PC-9 (cell line): ENCODE data around the gene MTFMT. TPM values are rescaled to one million over a fixed set of nuclear protein-coding genes. Genes with fewer than 3 reads are reported as not detected.

Experiments
- BruUV-seq: library from RNA; stranded (reverse); fragments of 400-500 nt; replicated peaks from 2 replicates; lab custom pipeline; 2021; lab: Mats Ljungman, UMichigan
- CTCF ChIA-PET: fragments of 300-600 bp; sonication (Branson Sonifier 250); formaldehyde crosslinking; loops from one replicate; lab custom pipeline; 2022; ENCODE audit warnings: antibody characterized with exemption; lab: Charles Lee
- POLR2A ChIA-PET: fragments of 300-600 bp; sonication (Branson Sonifier 250); formaldehyde crosslinking; loops from one replicate; lab custom pipeline; 2022; ENCODE audit warnings: antibody characterized with exemption; ENCODE audit not compliant: unreplicated experiment; lab: Charles Lee
- DNase-seq, 2 experiments: peaks; one replicate each; pipeline versions ENCODE4 v3.0.0 to v3.0.0-alpha.2; 2015 to 2022; ENCODE audit warnings: mixed read lengths in 1 of 2
- H2AFZ ChIP-seq: fragments of 200-600 bp; sonication (generic); 2 replicates; pipeline ENCODE4 v1.8.1; 2017; ENCODE audit warnings: antibody characterized with exemption
- H3F3A ChIP-seq: fragments of 200-600 bp; sonication (generic); 2 replicates; pipeline ENCODE4 v1.8.1; 2017; ENCODE audit warnings: antibody characterized with exemption, mild to moderate bottlenecking, low read depth; ENCODE audit not compliant: insufficient read depth
- H3K27ac ChIP-seq: fragments of 200-600 bp; sonication (generic); 2 replicates; pipeline ENCODE4 v1.6.1; 2016; ENCODE audit warnings: mixed run types
- H3K27me3 ChIP-seq: fragments of 200-600 bp; sonication (generic); 2 replicates; pipeline ENCODE4 v1.6.1; 2016; ENCODE audit warnings: low read depth, mixed run types; ENCODE audit not compliant: insufficient read depth
- H3K36me3 ChIP-seq: fragments of 200-600 bp; sonication (generic); 2 replicates; pipeline ENCODE4 v1.6.1; 2016; ENCODE audit warnings: low read depth, mixed run types
- H3K4me1 ChIP-seq: fragments of 200-600 bp; sonication (generic); replicated peaks from 2 replicates; pipeline ENCODE4 v1.6.1; 2016; ENCODE audit warnings: mixed run types; ENCODE audit not compliant: insufficient read depth
- H3K4me2 ChIP-seq: fragments of 200-600 bp; sonication (generic); 2 replicates; pipeline ENCODE4 v1.6.1; 2017; ENCODE audit warnings: mixed run types
- H3K4me3 ChIP-seq: fragments of 200-600 bp; sonication (generic); 2 replicates; pipeline ENCODE4 v1.6.1; 2016; ENCODE audit warnings: mixed run types
- H3K79me2 ChIP-seq: fragments of 200-600 bp; sonication (generic); 2 replicates; pipeline ENCODE4 v1.6.1; 2017; ENCODE audit warnings: low read depth, mixed run types
- H3K9me2 ChIP-seq: fragments of 200-600 bp; sonication (generic); 2 replicates; pipeline ENCODE4 v1.8.1; 2017; ENCODE audit warnings: mild to moderate bottlenecking; ENCODE audit not compliant: insufficient read depth
- H3K9me3 ChIP-seq: fragments of 200-600 bp; sonication (generic); 2 replicates; pipeline ENCODE4 v1.8.1; 2016; ENCODE audit warnings: low read depth; ENCODE audit not compliant: insufficient read depth
- H4K20me1 ChIP-seq: fragments of 200-600 bp; sonication (generic); 2 replicates; pipeline ENCODE4 v1.8.1; 2017; ENCODE audit not compliant: insufficient read depth
- EZH2 ChIP-seq: fragments of 200-600 bp; sonication (generic); IDR thresholded peaks from 2 replicates; pipeline ENCODE4 v1.8.0; 2017; ENCODE audit warnings: antibody characterized with exemption, low read depth
- intact Hi-C: fragments of 100-400 bp; cut with micrococcal nuclease; formaldehyde crosslinking; loops from one replicate; pipeline ENCODE4 v1.10.0; 2022; ENCODE audit not compliant: unreplicated experiment
- total RNA-seq: library from RNA; stranded (reverse); gene quantifications from 2 replicates; pipeline ENCODE4 v1.2.3, GENCODE V29; 2021
- TF ChIP-seq, protein P1 (sequence below): fragments of 200-600 bp; sonication (generic); conservative IDR thresholded peaks from 2 replicates; pipeline ENCODE4 v1.6.1; 2017; ENCODE audit warnings: mixed run types, antibody characterized with exemption, mild to moderate bottlenecking, moderate library complexity

Gene MTFMT
- total RNA-seq, 1 experiment from 2014 or later = 16.0 TPM

DNA sequence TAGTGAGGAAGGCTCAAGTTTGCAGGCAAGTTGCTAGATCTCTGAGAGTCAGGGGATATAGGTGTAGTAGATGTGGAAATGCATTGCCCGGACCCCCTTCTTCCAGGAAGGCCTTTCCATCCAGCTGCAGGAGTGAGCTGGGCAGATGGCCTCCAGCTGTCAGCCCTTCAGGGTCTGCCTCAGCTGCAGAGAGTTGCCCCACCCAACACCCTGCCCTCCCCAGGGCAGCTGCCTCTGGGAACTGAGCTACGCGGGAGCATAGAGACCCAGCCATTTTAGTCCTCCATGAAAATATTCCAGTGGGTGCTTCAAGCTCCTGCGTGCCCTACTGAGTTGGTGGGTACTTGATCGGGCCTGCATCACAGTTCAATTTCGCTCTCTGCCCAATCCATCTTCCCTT, 69.3 kb downstream of the MTFMT start:
- H3K79me2 ChIP-seq = no peaks in the 10 kb centered on the region
- no peak overlapping the region for H3K4me3 ChIP-seq
- no peak for DNase-seq
- H3K9me3 ChIP-seq = no peaks in the 10 kb centered on the region
- no peaks in the 10 kb centered on the region for H3K9me2 ChIP-seq
- BruUV-seq = no TSS peak
- TF ChIP-seq EZH2 = no peak
- TF ChIP-seq, protein P1, sequence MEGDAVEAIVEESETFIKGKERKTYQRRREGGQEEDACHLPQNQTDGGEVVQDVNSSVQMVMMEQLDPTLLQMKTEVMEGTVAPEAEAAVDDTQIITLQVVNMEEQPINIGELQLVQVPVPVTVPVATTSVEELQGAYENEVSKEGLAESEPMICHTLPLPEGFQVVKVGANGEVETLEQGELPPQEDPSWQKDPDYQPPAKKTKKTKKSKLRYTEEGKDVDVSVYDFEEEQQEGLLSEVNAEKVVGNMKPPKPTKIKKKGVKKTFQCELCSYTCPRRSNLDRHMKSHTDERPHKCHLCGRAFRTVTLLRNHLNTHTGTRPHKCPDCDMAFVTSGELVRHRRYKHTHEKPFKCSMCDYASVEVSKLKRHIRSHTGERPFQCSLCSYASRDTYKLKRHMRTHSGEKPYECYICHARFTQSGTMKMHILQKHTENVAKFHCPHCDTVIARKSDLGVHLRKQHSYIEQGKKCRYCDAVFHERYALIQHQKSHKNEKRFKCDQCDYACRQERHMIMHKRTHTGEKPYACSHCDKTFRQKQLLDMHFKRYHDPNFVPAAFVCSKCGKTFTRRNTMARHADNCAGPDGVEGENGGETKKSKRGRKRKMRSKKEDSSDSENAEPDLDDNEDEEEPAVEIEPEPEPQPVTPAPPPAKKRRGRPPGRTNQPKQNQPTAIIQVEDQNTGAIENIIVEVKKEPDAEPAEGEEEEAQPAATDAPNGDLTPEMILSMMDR = no peak
- no peaks in the 10 kb centered on the region for H3K27me3 ChIP-seq
- no peaks in the 10 kb centered on the region for H3K4me1 ChIP-seq
- H3K36me3 ChIP-seq = peaks cover 8% of the 10 kb centered on the region; the same call in 1 of the 2 replicates
- H3K4me2 ChIP-seq = no peak overlapping the region
- no peaks in the 10 kb centered on the region for H3F3A ChIP-seq
- no peaks in the 10 kb centered on the region for H4K20me1 ChIP-seq
- intact Hi-C loops = no loop called here
- no peak overlapping the region for H3K27ac ChIP-seq
- H2AFZ ChIP-seq = no peak overlapping the region
- ChIA-PET POLR2A (no interaction called here), CTCF (interaction anchor here (0.9 kb wide), 1 partner anchor 48 kb away, joined by 3 read pairs; no protein-coding TSS in a partner anchor)

DNA sequence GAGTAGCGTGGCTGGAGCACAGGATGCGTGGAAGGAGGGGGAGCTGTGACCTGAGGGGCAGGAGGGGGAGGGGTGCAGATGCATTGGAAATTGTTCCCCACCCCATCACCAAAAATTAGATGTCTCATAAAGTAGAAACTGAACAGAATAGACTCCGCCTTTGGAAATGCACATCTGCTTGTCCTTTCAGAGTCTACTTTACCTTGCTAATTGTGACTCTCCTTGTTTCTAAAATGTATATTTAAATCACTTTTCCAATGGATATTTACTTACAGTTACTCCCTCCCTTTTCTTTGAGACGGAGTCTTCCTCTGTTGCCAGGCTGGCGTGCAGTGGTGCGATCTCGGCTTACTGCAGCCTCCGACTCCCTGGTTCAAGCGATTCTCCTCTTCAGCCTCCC, 70.3 kb downstream of the MTFMT start:
- H3K36me3 ChIP-seq = peaks cover 3% of the 10 kb centered on the region; the same call in 1 of the 2 replicates
- ChIA-PET POLR2A (no interaction called here), CTCF (no interaction called here)

DNA sequence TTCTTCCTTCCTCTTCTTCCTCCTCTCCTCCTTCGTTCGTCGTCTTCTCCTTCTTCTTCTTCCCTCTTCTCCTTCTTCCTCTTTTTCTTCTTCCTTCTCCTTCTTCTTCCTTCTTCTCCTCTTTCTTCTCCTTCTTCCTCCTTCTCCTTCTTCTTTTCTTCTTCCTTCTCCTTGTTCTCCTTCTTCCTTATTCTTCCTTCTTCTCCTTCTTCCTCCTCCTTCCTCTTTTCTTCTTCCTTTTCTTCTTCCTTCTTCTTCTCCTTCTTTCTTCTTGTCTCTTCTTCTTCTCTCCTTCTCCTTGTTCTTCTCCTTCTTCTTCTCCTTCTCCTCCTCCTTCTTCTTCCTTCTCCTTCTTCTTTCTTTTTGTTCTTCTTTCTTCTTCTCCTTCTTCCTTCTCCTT, 75.0 kb downstream of the MTFMT start:
- Histone ChIP-seq H3K4me1 (no peaks in the 10 kb centered on the region), H3K36me3 (no peaks in the 10 kb centered on the region), H3F3A (peaks cover 10% of the 10 kb centered on the region; the same call in 1 of the 2 replicates), H3K9me3 (no peaks in the 10 kb centered on the region), H3K9me2 (no peaks in the 10 kb centered on the region), H3K79me2 (no peaks in the 10 kb centered on the region), H4K20me1 (no peaks in the 10 kb centered on the region), H3K27ac (no peak overlapping the region), H2AFZ (no peak overlapping the region), H3K27me3 (no peaks in the 10 kb centered on the region), H3K4me2 (no peak overlapping the region), H3K4me3 (no peak overlapping the region)
- TF ChIP-seq EZH2 = no peak
- TF ChIP-seq, protein P1 = no peak
- ChIA-PET CTCF (no interaction called here), POLR2A (no interaction called here)
- BruUV-seq = no TSS peak
- intact Hi-C loops = no loop called here
- no peak for DNase-seq

More for the DNA sequence above, 70.3 kb downstream of the MTFMT start:
- Histone ChIP-seq H3K27ac (no peak overlapping the region), H3K9me2 (no peaks in the 10 kb centered on the region), H4K20me1 (no peaks in the 10 kb centered on the region), H3K4me3 (no peak overlapping the region), H3K79me2 (no peaks in the 10 kb centered on the region), H3K9me3 (no peaks in the 10 kb centered on the region), H2AFZ (no peak overlapping the region), H3F3A (no peaks in the 10 kb centered on the region), H3K4me2 (no peak overlapping the region), H3K4me1 (no peaks in the 10 kb centered on the region), H3K27me3 (no peaks in the 10 kb centered on the region)
- no TSS peak for BruUV-seq
- no peak for DNase-seq
- TF ChIP-seq, protein P1 = no peak
- TF ChIP-seq EZH2 = no peak
- intact Hi-C loops = no loop called here
